Natural killer cell treated with Interleukin-12 subunit alpha and Interleukin-12 subunit beta and Interleukin-15 and Interleukin-18, amount 100 ng/mL, for 72 hours (primary cell): Measurements from ENCODE around the gene ZSCAN16. TPM values are rescaled to one million over a fixed set of nuclear protein-coding genes. Genes with fewer than 3 reads are reported as not detected.

Experiments used
- ATAC-seq, 2 donors: fragments of 150-1000 bp; cut with Tn5 transposase in 1 of 2; sonication (Bioruptor Pico), chemical (Tn5 transposase) in 1 of 2; 2 replicates each; pipeline ENCODE4 v1.10.0; 2021
- DNase-seq: peaks from one replicate; pipeline ENCODE4 v3.0.0; 2022; ENCODE audit warnings: low spot score
- H3K27ac Mint-ChIP-seq, 2 donors: 1 replicate in 1 of 2; 2 replicates in 1 of 2; pipeline ENCODE4 v1.8.0; 2022; ENCODE audit warnings: mixed read lengths in 2 of 2, mild to moderate bottlenecking in 1 of 2, moderate library complexity in 1 of 2
- H3K27me3 Mint-ChIP-seq, 2 donors: 1 replicate in 1 of 2; 2 replicates in 1 of 2; pipeline ENCODE4 v1.8.0; 2022; ENCODE audit warnings: mixed read lengths in 2 of 2
- H3K36me3 Mint-ChIP-seq: one replicate; pipeline ENCODE4 v1.8.0; 2022; ENCODE audit warnings: mixed read lengths
- H3K4me1 Mint-ChIP-seq, 2 donors: 1 replicate in 1 of 2; 2 replicates in 1 of 2; pipeline ENCODE4 v1.8.0; 2022; ENCODE audit warnings: low read depth in 2 of 2, mixed read lengths in 2 of 2, mild to moderate bottlenecking in 1 of 2
- H3K4me3 Mint-ChIP-seq: one replicate; pipeline ENCODE4 v1.8.0; 2022; ENCODE audit warnings: mixed read lengths
- H3K9me3 Mint-ChIP-seq: 2 replicates; pipeline ENCODE4 v1.8.0; 2022; ENCODE audit warnings: mixed read lengths
- total RNA-seq, 2 donors: library from RNA; stranded (reverse); gene quantifications; one replicate each; pipeline ENCODE4 v1.2.3, GENCODE V29; 2022

ZSCAN16 gene
- total RNA-seq, 2 donors from 2014 or later = 5.8 to 6.0 TPM

DNA sequence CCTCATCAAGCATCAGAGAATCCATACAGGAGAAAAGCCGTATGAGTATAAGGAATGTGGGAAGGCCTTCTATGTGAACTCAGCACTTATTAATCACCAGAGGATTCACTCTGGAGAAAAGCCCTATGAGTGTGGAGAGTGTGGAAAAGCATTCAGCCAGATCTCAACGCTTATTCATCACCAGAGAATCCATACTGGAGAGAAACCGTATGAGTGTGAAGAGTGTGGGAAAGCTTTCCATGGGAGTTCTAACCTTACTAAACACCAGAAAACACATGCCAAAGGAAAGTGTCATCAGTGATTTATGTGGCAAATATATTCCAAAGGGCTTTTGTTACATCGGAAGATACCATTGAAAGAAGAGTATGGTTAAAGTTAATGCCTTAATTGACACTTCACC lies 42.7 kb downstream of the ZSCAN16 start:
- Mint-ChIP-seq H3K36me3 (peaks cover 14% of the 10 kb centered on the region), H3K4me1 (peaks cover 4% of the 10 kb centered on the region in 2 donors), H3K9me3 (no peaks in the 10 kb centered on the region), H3K27ac (no peak overlapping the region), H3K27me3 (peaks cover 7 to 17% of the 10 kb centered on the region in 2 donors), H3K4me3 (no peak overlapping the region)
- DNase-seq (no peak), ATAC-seq (no peak)

- H3K36me3 Mint-ChIP-seq = peaks cover 9% of the 10 kb centered on the region
- no peak for ATAC-seq
- no peaks in the 10 kb centered on the region for H3K9me3 Mint-ChIP-seq
- no peaks in the 10 kb centered on the region for H3K4me1 Mint-ChIP-seq
- H3K27me3 Mint-ChIP-seq = peaks cover 7 to 17% of the 10 kb centered on the region in 2 donors
- H3K27ac Mint-ChIP-seq = no peak overlapping the region
- no peak for DNase-seq
- no peak overlapping the region for H3K4me3 Mint-ChIP-seq
Observed at GRCh38 chr6:28167926-28168325, 43.5 kb downstream of the ZSCAN16 start.

- no peak for DNase-seq
- H3K36me3 Mint-ChIP-seq = peaks cover 10% of the 10 kb centered on the region
- peaks cover 22 to 23% of the 10 kb centered on the region in 2 donors for H3K27me3 Mint-ChIP-seq
- H3K4me1 Mint-ChIP-seq = no peaks in the 10 kb centered on the region
- ATAC-seq = no peak
- H3K4me3 Mint-ChIP-seq = no peak overlapping the region
- no peaks in the 10 kb centered on the region for H3K9me3 Mint-ChIP-seq
- H3K27ac Mint-ChIP-seq = no peak overlapping the region
Observed at GRCh38 chr6:28171271-28171670, 46.9 kb downstream of the ZSCAN16 start.

- H3K4me3 Mint-ChIP-seq = no peak overlapping the region
- no peaks in the 10 kb centered on the region for H3K9me3 Mint-ChIP-seq
- ATAC-seq (no peak), DNase-seq (no peak)
- peaks cover 22% of the 10 kb centered on the region in 2 donors for H3K27me3 Mint-ChIP-seq
- H3K4me1 Mint-ChIP-seq = no peaks in the 10 kb centered on the region
- peaks cover 9% of the 10 kb centered on the region for H3K36me3 Mint-ChIP-seq
- no peak overlapping the region for H3K27ac Mint-ChIP-seq
Observed at GRCh38 chr6:28172006-28172405, 47.6 kb downstream of the ZSCAN16 start.

DNA sequence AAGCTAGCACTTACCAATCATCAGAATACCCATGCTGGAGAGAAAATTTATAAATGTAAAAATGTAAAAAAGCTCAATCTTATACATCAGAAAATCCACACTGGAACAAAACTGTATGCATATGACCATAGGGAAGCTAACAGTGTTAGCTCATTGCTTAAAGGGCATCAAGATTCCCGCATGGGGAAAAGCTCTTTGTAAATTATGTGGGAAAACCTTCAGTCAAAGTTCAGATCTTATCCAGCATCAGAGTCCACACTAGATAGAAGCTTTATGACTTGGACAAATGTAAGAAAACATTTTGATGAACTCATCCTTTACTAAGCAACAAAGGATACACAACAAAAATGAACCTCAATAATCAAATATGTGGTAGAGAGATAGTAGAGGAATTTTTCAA lies 52.0 kb downstream of the ZSCAN16 start:
- no peak overlapping the region for H3K27ac Mint-ChIP-seq
- peaks cover 25 to 48% of the 10 kb centered on the region in 2 donors for H3K27me3 Mint-ChIP-seq
- DNase-seq = no peak

More for the DNA sequence above, 52.0 kb downstream of the ZSCAN16 start:
- Mint-ChIP-seq H3K4me3 (no peak overlapping the region), H3K4me1 (no peaks in the 10 kb centered on the region), H3K9me3 (no peaks in the 10 kb centered on the region), H3K36me3 (peaks cover 5% of the 10 kb centered on the region)
- no peak for ATAC-seq

Other genes with a start within 250 kb of the ZSCAN16 start
- not detected for gene OR2B2, start 212.2 kb upstream of the ZSCAN16 start, total RNA-seq
- not detected for gene OR2B6, start 167.4 kb upstream of the ZSCAN16 start, total RNA-seq
- gene ZNF165, start 44.0 kb upstream of the ZSCAN16 start, total RNA-seq = under 1 TPM; 0.48 to 0.59 TPM
- gene ZKSCAN8, start 17.3 kb downstream of the ZSCAN16 start, total RNA-seq = 10 to 100 TPM; 18.2 to 20.0 TPM
- gene ZSCAN9, start 100.7 kb downstream of the ZSCAN16 start, total RNA-seq = 10 to 100 TPM; 12.6 to 13.1 TPM
- 1 to 10 TPM; 3.3 to 4.7 TPM for gene ZKSCAN4, start 127.7 kb downstream of the ZSCAN16 start, total RNA-seq
- gene NKAPL, start 134.7 kb downstream of the ZSCAN16 start, total RNA-seq = under 1 TPM in 1 of 2 donors, not detected in 1; 0.45 TPM
- 1 to 10 TPM; 6.7 to 8.3 TPM for gene ZSCAN26, start 142.5 kb downstream of the ZSCAN16 start, total RNA-seq
- 1 to 10 TPM; 1.6 to 2.6 TPM for gene PGBD1, start 157.0 kb downstream of the ZSCAN16 start, total RNA-seq
- gene ZSCAN31, start 211.5 kb downstream of the ZSCAN16 start, total RNA-seq = 1 to 10 TPM in 1 of 2 donors, under 1 TPM in 1; 0.40 to 2.0 TPM
- 1 to 10 TPM; 3.1 to 4.6 TPM for gene ZKSCAN3, start 225.3 kb downstream of the ZSCAN16 start, total RNA-seq